HCT116 (cell line): ENCODE measurements around the gene KCNQ4. TPM values are rescaled to one million over a fixed set of nuclear protein-coding genes. Genes with fewer than 3 reads are reported as not detected.

Experiments
- ATAC-seq: fragments of 200-7000 bp; cut with Tn5 transposase; 2 replicates; pipeline ENCODE4 v1.9.1; 2020; ENCODE audit warnings: mild to moderate bottlenecking, moderate library complexity
- BruUV-seq: library from RNA; stranded (reverse); fragments of 400-500 nt; replicated peaks from 2 replicates; lab custom pipeline; 2021; lab: Mats Ljungman, UMichigan
- CTCF ChIA-PET: fragments of 300-600 bp; sonication (Branson Sonifier 250); formaldehyde crosslinking; loops from one replicate; lab custom pipeline; 2021; ENCODE audit warnings: antibody characterized with exemption; lab: Charles Lee
- POLR2A ChIA-PET: fragments of 300-600, 350-600 bp; sonication (Branson Sonifier 250); formaldehyde crosslinking; loops from one replicate; lab custom pipeline; 2021; ENCODE audit warnings: antibody characterized with exemption; lab: Charles Lee
- RAD21 ChIA-PET, 2 experiments: fragments of 300-600 bp; sonication (Branson Sonifier 250); formaldehyde crosslinking; loops; one replicate each; lab custom pipeline; 2023; ENCODE audit warnings: low total read pairs in 2 of 2; ENCODE audit not compliant: uncharacterized antibody in 2 of 2, unreplicated experiment in 2 of 2, low non-redundant PET in 1 of 2; lab: Charles Lee
- DNase-seq: peaks from one replicate; pipeline ENCODE4 v3.0.0-alpha.2; 2010; ENCODE audit warnings: low read depth, low spot score
- H2AFZ ChIP-seq: fragments of 200-600 bp; shearing (Covaris generic), sonication (generic); 2 replicates; pipeline ENCODE4 v1.6.1; 2017; ENCODE audit warnings: low read depth, mixed run types, mixed read lengths, antibody characterized with exemption, low read length; ENCODE audit not compliant: poor library complexity, severe bottlenecking
- H3K27ac ChIP-seq: 2 replicates; pipeline ENCODE4 v1.5.1; 2012; ENCODE audit warnings: low read depth, low read length
- H3K27me3 ChIP-seq: fragments of 200-600 bp; sonication (generic); 2 replicates; pipeline ENCODE4 v1.6.1; 2016; ENCODE audit warnings: mixed run types, low read length, mixed read lengths; ENCODE audit not compliant: insufficient read depth
- H3K36me3 ChIP-seq, 2 experiments: fragments of 200-500 bp in 1 of 2; fragments of 200-600 bp in 1 of 2; sonication (Bioruptor generic) in 1 of 2; sonication (generic) in 1 of 2; 2 replicates each; pipeline versions ENCODE4 v1.5.1 to v1.6.1; 2014 to 2016; ENCODE audit warnings: low read length in 2 of 2, inconsistent platforms in 1 of 2, mixed read lengths in 1 of 2, mixed run types in 1 of 2; ENCODE audit not compliant: insufficient read depth in 2 of 2, control insufficient read depth in 1 of 2
- H3K4me1 ChIP-seq, 2 experiments: fragments of 200-600 bp in 1 of 2; sonication (generic) in 1 of 2; 2 replicates each; pipeline versions ENCODE4 v1.5.1 to v1.6.1; 2012 to 2017; ENCODE audit warnings: low read length in 2 of 2, inconsistent platforms in 1 of 2, mild to moderate bottlenecking in 1 of 2, mixed read lengths in 1 of 2, mixed run types in 1 of 2, moderate library complexity in 1 of 2; ENCODE audit not compliant: insufficient read depth in 2 of 2, control insufficient read depth in 1 of 2
- H3K4me2 ChIP-seq: fragments of 200-600 bp; sonication (generic); 2 replicates; pipeline ENCODE4 v1.6.1; 2017; ENCODE audit warnings: mixed run types, low read length, mixed read lengths
- H3K4me3 ChIP-seq, 2 experiments: fragments of 200-600 bp in 1 of 2; sonication (generic) in 1 of 2; replicated peaks in 1 of 2; 2 replicates each; pipeline ENCODE4 v1.5.1; 2011 to 2016; ENCODE audit warnings: low read length in 2 of 2, control low read depth in 1 of 2, low read depth in 1 of 2, mild to moderate bottlenecking in 1 of 2, mixed read lengths in 1 of 2, mixed run types in 1 of 2
- H3K79me2 ChIP-seq: fragments of 200-600 bp; sonication (generic); 2 replicates; pipeline ENCODE4 v1.6.1; 2017; ENCODE audit warnings: mild to moderate bottlenecking, mixed run types, low read length, moderate library complexity, mixed read lengths; ENCODE audit not compliant: insufficient read depth
- H3K9ac ChIP-seq: fragments of 200-600 bp; sonication (generic); 2 replicates; pipeline ENCODE4 v1.6.1; 2016; ENCODE audit warnings: low read length, mixed read lengths
- H3K9me2 ChIP-seq: fragments of 200-600 bp; sonication (generic), shearing (Covaris generic); 2 replicates; pipeline ENCODE4 v1.6.1; 2017; ENCODE audit warnings: mixed run types, mild to moderate bottlenecking, moderate library complexity; ENCODE audit not compliant: insufficient read depth
- H3K9me3 ChIP-seq, 2 experiments: fragments of 200-500 bp in 1 of 2; fragments of 200-600 bp in 1 of 2; sonication (Bioruptor generic) in 1 of 2; sonication (generic) in 1 of 2; 2 replicates each; pipeline ENCODE4 v1.6.1; 2014 to 2017; ENCODE audit warnings: low read length in 2 of 2, mixed read lengths in 2 of 2, inconsistent platforms in 1 of 2, low read depth in 1 of 2, mild to moderate bottlenecking in 1 of 2, mixed run types in 1 of 2, moderate library complexity in 1 of 2; ENCODE audit not compliant: control insufficient read depth in 1 of 2, insufficient read depth in 1 of 2
- H4K20me1 ChIP-seq: fragments of 200-600 bp; sonication (generic), shearing (Covaris generic); 2 replicates; pipeline ENCODE4 v1.6.1; 2017; ENCODE audit warnings: mixed run types, mild to moderate bottlenecking, moderate library complexity; ENCODE audit not compliant: insufficient read depth
- CEBPB ChIP-seq: IDR thresholded peaks from 2 replicates; pipeline ENCODE4 v1.6.1; 2012; ENCODE audit warnings: low read depth
- EGR1 ChIP-seq: IDR thresholded peaks from 2 replicates; pipeline ENCODE4 v1.6.1; 2012; ENCODE audit warnings: low read depth
- EZH2 ChIP-seq: fragments of 200-600 bp; sonication (generic); IDR thresholded peaks from 2 replicates; pipeline ENCODE4 v1.6.1; 2017; ENCODE audit warnings: antibody characterized with exemption, mixed run types
- EZH2phosphoT487 ChIP-seq: fragments of 200-600 bp; IDR thresholded peaks from 2 replicates; pipeline ENCODE4 v1.6.1; 2018; ENCODE audit warnings: antibody characterized with exemption, borderline replicate concordance
- POLR2A ChIP-seq: IDR thresholded peaks from 2 replicates; pipeline ENCODE4 v1.7.0; 2011; ENCODE audit warnings: borderline replicate concordance; ENCODE audit not compliant: insufficient read depth, insufficient read length; ENCODE audit errors: extremely low read depth
- POLR2AphosphoS5 ChIP-seq: IDR thresholded peaks from 2 replicates; pipeline ENCODE4 v1.6.1; 2011; ENCODE audit warnings: mild to moderate bottlenecking, low read depth, low read length, moderate library complexity
- RAD21 ChIP-seq: IDR thresholded peaks from 2 replicates; pipeline ENCODE4 v1.6.1; 2012; ENCODE audit warnings: low read depth, mild to moderate bottlenecking
- REST ChIP-seq: IDR thresholded peaks from 2 replicates; pipeline ENCODE4 v1.6.1; 2012; ENCODE audit warnings: low read depth
- SIN3A ChIP-seq: IDR thresholded peaks from 2 replicates; pipeline ENCODE4 v1.6.1; 2012; ENCODE audit warnings: low read depth
- SP1 ChIP-seq: IDR thresholded peaks from 2 replicates; pipeline ENCODE4 v1.6.1; 2012; ENCODE audit warnings: low read depth
- SRF ChIP-seq: IDR thresholded peaks from 2 replicates; pipeline ENCODE4 v1.6.1; 2012; ENCODE audit warnings: low read depth
- TCF7L2 ChIP-seq: IDR thresholded peaks from 2 replicates; pipeline ENCODE4 v1.7.0; 2011; ENCODE audit warnings: borderline replicate concordance, inconsistent platforms; ENCODE audit not compliant: insufficient read depth, insufficient read length; ENCODE audit errors: extremely low read depth
- YY1 ChIP-seq: IDR thresholded peaks from 2 replicates; pipeline ENCODE4 v1.6.1; 2011; ENCODE audit warnings: low read length, low read depth, moderate library complexity, mild to moderate bottlenecking; ENCODE audit not compliant: insufficient replicate concordance; ENCODE audit errors: extremely low read depth
- ZNF274 ChIP-seq: fragments of 200-500 bp; sonication (Bioruptor generic); IDR thresholded peaks from 2 replicates; pipeline ENCODE4 v1.6.1; 2014; ENCODE audit warnings: mild to moderate bottlenecking, low read depth, low read length, inconsistent platforms
- intact Hi-C: fragments of 100-400 bp; cut with micrococcal nuclease; formaldehyde crosslinking; loops from 2 replicates; pipeline ENCODE4 v1.10.0; 2022
- total RNA-seq: library from RNA; stranded (reverse); gene quantifications from one replicate; pipeline ENCODE4 v1.2.1, GENCODE V29; 2021; ENCODE audit not compliant: unreplicated experiment
- TF ChIP-seq, protein P1 (sequence below), 3 experiments: fragments of 200-600 bp in 1 of 3; sonication (generic) in 1 of 3; IDR thresholded peaks in 2 of 3; conservative IDR thresholded peaks in 1 of 3; 2 replicates each; pipeline ENCODE4 v1.5.1; 2012 to 2017; ENCODE audit warnings: low read depth in 2 of 3, low read length in 2 of 3, antibody characterized with exemption in 1 of 3, borderline replicate concordance in 1 of 3, control low read depth in 1 of 3, mild to moderate bottlenecking in 1 of 3, mixed read lengths in 1 of 3, mixed run types in 1 of 3, moderate library complexity in 1 of 3; ENCODE audit not compliant: insufficient read depth in 1 of 3

KCNQ4 gene
- total RNA-seq, 1 experiment from 2014 or later = 4.1 TPM

GRCh38 chr1:40782371-40782956, 1.1 kb upstream of the KCNQ4 start:
- Histone ChIP-seq H3K27me3 (no peaks in the 10 kb centered on the region), H3K9me2 (no peaks in the 10 kb centered on the region), H3K9me3 (no peaks in the 10 kb centered on the region), H3K9ac (peak overlapping the region; percentile 58), H3K4me1 (peaks cover 11 to 44% of the 10 kb centered on the region in 2 experiments), H3K4me3 (peak overlapping the region in 1 of 2 experiments; percentile 50; a peak in 2 of 4 replicates), H2AFZ (no peak overlapping the region), H4K20me1 (no peaks in the 10 kb centered on the region), H3K79me2 (0 out of 2 replicates have a peak, but pooled peaks cover 7% of the 10 kb centered on the region), H3K36me3 (no peaks in the 10 kb centered on the region), H3K27ac (no peak overlapping the region), H3K4me2 (peak overlapping the region; percentile 80)
- DNase-seq (no peak), ATAC-seq (0 out of 2 replicates have a peak, but pooled peaks have one; percentile 10)
- RAD21 ChIA-PET = no interaction called here
- BruUV-seq = no TSS peak
- CTCF ChIA-PET = interaction anchor here (1.3 to 1.5 kb wide), 2 partner anchors 8 to 10 kb away, joined by 7 to 8 read pairs; no protein-coding TSS in a partner anchor
- no peak for TF ChIP-seq ZNF274
- no peak for TF ChIP-seq RAD21
- no peak for TF ChIP-seq EGR1
- TF ChIP-seq TCF7L2 = no peak
- TF ChIP-seq SP1 = no peak
- TF ChIP-seq, protein P1, sequence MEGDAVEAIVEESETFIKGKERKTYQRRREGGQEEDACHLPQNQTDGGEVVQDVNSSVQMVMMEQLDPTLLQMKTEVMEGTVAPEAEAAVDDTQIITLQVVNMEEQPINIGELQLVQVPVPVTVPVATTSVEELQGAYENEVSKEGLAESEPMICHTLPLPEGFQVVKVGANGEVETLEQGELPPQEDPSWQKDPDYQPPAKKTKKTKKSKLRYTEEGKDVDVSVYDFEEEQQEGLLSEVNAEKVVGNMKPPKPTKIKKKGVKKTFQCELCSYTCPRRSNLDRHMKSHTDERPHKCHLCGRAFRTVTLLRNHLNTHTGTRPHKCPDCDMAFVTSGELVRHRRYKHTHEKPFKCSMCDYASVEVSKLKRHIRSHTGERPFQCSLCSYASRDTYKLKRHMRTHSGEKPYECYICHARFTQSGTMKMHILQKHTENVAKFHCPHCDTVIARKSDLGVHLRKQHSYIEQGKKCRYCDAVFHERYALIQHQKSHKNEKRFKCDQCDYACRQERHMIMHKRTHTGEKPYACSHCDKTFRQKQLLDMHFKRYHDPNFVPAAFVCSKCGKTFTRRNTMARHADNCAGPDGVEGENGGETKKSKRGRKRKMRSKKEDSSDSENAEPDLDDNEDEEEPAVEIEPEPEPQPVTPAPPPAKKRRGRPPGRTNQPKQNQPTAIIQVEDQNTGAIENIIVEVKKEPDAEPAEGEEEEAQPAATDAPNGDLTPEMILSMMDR (IDR thresholded peaks at IDR 0.05 in 2 of 3, conservative IDR thresholded peaks at IDR 0.05 in 1 of 3; ENCODE audit: borderline replicate concordance in 1 of 3, insufficient read depth in 1 of 3, low read depth in 2 of 3, low read length in 2 of 3) = no peak
- no peak for TF ChIP-seq POLR2A
- no peak for TF ChIP-seq SIN3A
- no peak for TF ChIP-seq CEBPB
- no peak for TF ChIP-seq SRF
- TF ChIP-seq EZH2phosphoT487 = no peak
- TF ChIP-seq POLR2AphosphoS5 = no peak
- no peak for TF ChIP-seq REST
- no peak for TF ChIP-seq EZH2
- no peak for TF ChIP-seq YY1
- intact Hi-C loops = no loop called here
- POLR2A ChIA-PET = no interaction called here
